H9 (cell line): Measurements from ENCODE around the gene TNFRSF4. TPM values are rescaled to one million over a fixed set of nuclear protein-coding genes. Genes with fewer than 3 reads are reported as not detected.

Experiments
- DNase-seq: peaks from one replicate; pipeline ENCODE4 v3.0.0-alpha.2; 2017
- H2AFZ ChIP-seq: one replicate; pipeline ENCODE4 v1.6.1; 2013; ENCODE audit warnings: mild to moderate bottlenecking, low read length, control low read depth, moderate library complexity
- H2AK5ac ChIP-seq: 2 replicates; pipeline ENCODE4 v1.6.1; 2013; ENCODE audit warnings: low read length, control low read depth, mixed read lengths; ENCODE audit not compliant: insufficient read length
- H2BK120ac ChIP-seq: one replicate; pipeline ENCODE4 v1.6.1; 2013; ENCODE audit warnings: low read depth, mild to moderate bottlenecking, low read length, control low read depth, inconsistent platforms; ENCODE audit not compliant: poor library complexity, severe bottlenecking
- H2BK12ac ChIP-seq: 2 replicates; pipeline ENCODE4 v1.6.1; 2013; ENCODE audit warnings: low read length, control low read depth, mixed read lengths, low read depth; ENCODE audit not compliant: insufficient read length
- H2BK15ac ChIP-seq: 2 replicates; pipeline ENCODE4 v1.6.1; 2013; ENCODE audit warnings: low read depth, low read length, control low read depth
- H2BK20ac ChIP-seq: one replicate; pipeline ENCODE4 v1.6.1; 2013; ENCODE audit warnings: low read depth, mild to moderate bottlenecking, low read length, control low read depth, inconsistent platforms; ENCODE audit not compliant: poor library complexity, severe bottlenecking
- H2BK5ac ChIP-seq: 2 replicates; pipeline ENCODE4 v1.6.1; 2013; ENCODE audit warnings: low read length, control low read depth, mixed read lengths; ENCODE audit not compliant: insufficient read length
- H3K14ac ChIP-seq: 2 replicates; pipeline ENCODE4 v1.6.1; 2013; ENCODE audit warnings: low read length, control low read depth; ENCODE audit not compliant: insufficient read depth
- H3K18ac ChIP-seq: 2 replicates; pipeline ENCODE4 v1.6.1; 2013; ENCODE audit warnings: low read depth, mild to moderate bottlenecking, mixed read lengths, low read length, control low read depth; ENCODE audit not compliant: insufficient read length
- H3K23ac ChIP-seq: 2 replicates; pipeline ENCODE4 v1.6.1; 2013; ENCODE audit warnings: low read length, control low read depth, mixed read lengths, low read depth; ENCODE audit not compliant: insufficient read length
- H3K23me2 ChIP-seq: 2 replicates; pipeline ENCODE4 v1.6.1; 2013; ENCODE audit warnings: low read depth, mild to moderate bottlenecking, mixed read lengths, low read length, control low read depth; ENCODE audit not compliant: insufficient read length, poor library complexity, severe bottlenecking
- H3K27ac ChIP-seq: 2 replicates; pipeline ENCODE4 v1.5.1; 2013; ENCODE audit warnings: low read length, control low read depth, mixed read lengths, low read depth; ENCODE audit not compliant: insufficient read length
- H3K27me3 ChIP-seq: 2 replicates; pipeline ENCODE4 v1.6.1; 2013; ENCODE audit warnings: low read length, control low read depth, inconsistent platforms; ENCODE audit not compliant: insufficient read depth
- H3K4ac ChIP-seq: 2 replicates; pipeline ENCODE4 v1.6.1; 2013; ENCODE audit warnings: low read depth, mild to moderate bottlenecking, control low read depth, inconsistent platforms, low read length, moderate library complexity
- H3K4me1 ChIP-seq: 2 replicates; pipeline ENCODE4 v1.6.1; 2013; ENCODE audit warnings: low read length, control low read depth, inconsistent platforms; ENCODE audit not compliant: insufficient read depth
- H3K4me2 ChIP-seq: 2 replicates; pipeline ENCODE4 v1.6.1; 2013; ENCODE audit warnings: low read length, control low read depth, mixed read lengths; ENCODE audit not compliant: insufficient read length, insufficient read depth
- H3K56ac ChIP-seq: 2 replicates; pipeline ENCODE4 v1.6.1; 2013; ENCODE audit warnings: low read depth, mild to moderate bottlenecking, mixed read lengths, low read length, control low read depth; ENCODE audit not compliant: insufficient read length
- H3K79me1 ChIP-seq: 2 replicates; pipeline ENCODE4 v1.6.1; 2013; ENCODE audit warnings: low read depth, mild to moderate bottlenecking, moderate library complexity, low read length, control low read depth, inconsistent platforms; ENCODE audit not compliant: insufficient read depth, poor library complexity, severe bottlenecking
- H3K79me2 ChIP-seq: 2 replicates; pipeline ENCODE4 v1.6.1; 2013; ENCODE audit warnings: low read length, control low read depth, inconsistent platforms; ENCODE audit not compliant: insufficient read depth
- H3K9ac ChIP-seq: 2 replicates; pipeline ENCODE4 v1.6.1; 2013; ENCODE audit warnings: low read length, control low read depth, mixed read lengths; ENCODE audit not compliant: insufficient read length; ENCODE audit errors: extremely low read depth
- H3K9me3 ChIP-seq: one replicate; pipeline ENCODE4 v1.6.1; 2013; ENCODE audit warnings: low read depth, low read length, inconsistent platforms; ENCODE audit not compliant: control insufficient read depth
- H3T11ph ChIP-seq: one replicate; pipeline ENCODE4 v1.6.1; 2013; ENCODE audit warnings: mild to moderate bottlenecking, low read length, control low read depth, inconsistent platforms
- H4K20me1 ChIP-seq: one replicate; pipeline ENCODE4 v1.6.1; 2013; ENCODE audit not compliant: control insufficient read depth, insufficient read length, insufficient read depth
- H4K5ac ChIP-seq: 2 replicates; pipeline ENCODE4 v1.6.1; 2013; ENCODE audit warnings: low read depth, mild to moderate bottlenecking, mixed read lengths, low read length, control low read depth; ENCODE audit not compliant: insufficient read length
- H4K8ac ChIP-seq: replicated peaks from 2 replicates; pipeline ENCODE4 v1.6.1; 2013; ENCODE audit warnings: low read length, control low read depth, mixed read lengths, low read depth; ENCODE audit not compliant: insufficient read length
- H4K91ac ChIP-seq: 2 replicates; pipeline ENCODE4 v1.6.1; 2013; ENCODE audit warnings: low read depth, mild to moderate bottlenecking, moderate library complexity, mixed read lengths, low read length, control low read depth; ENCODE audit not compliant: insufficient read length
- H3K27ac Mint-ChIP-seq, 3 experiments: 2 replicates in 2 of 3; 3 replicates in 1 of 3; pipeline ENCODE4 v1.8.0; 2020 to 2021; ENCODE audit warnings: mixed read lengths in 3 of 3, mild to moderate bottlenecking in 1 of 3, moderate library complexity in 1 of 3
- H3K27me3 Mint-ChIP-seq: 2 replicates; pipeline ENCODE4 v1.8.0; 2021; ENCODE audit warnings: low read depth, mild to moderate bottlenecking, moderate library complexity, mixed read lengths
- H3K36me3 Mint-ChIP-seq, 3 experiments: 2 replicates in 2 of 3; 3 replicates in 1 of 3; pipeline ENCODE4 v1.8.0; 2020 to 2021; ENCODE audit warnings: low read depth in 3 of 3, mixed read lengths in 3 of 3; ENCODE audit not compliant: insufficient read depth in 1 of 3
- H3K4me1 Mint-ChIP-seq, 2 experiments: 2 replicates each; pipeline ENCODE4 v1.8.0; 2020; ENCODE audit warnings: mixed read lengths in 2 of 2
- H3K4me3 Mint-ChIP-seq, 2 experiments: 2 replicates in 1 of 2; 3 replicates in 1 of 2; pipeline ENCODE4 v1.8.0; 2020 to 2021; ENCODE audit warnings: mild to moderate bottlenecking in 2 of 2, mixed read lengths in 2 of 2, moderate library complexity in 1 of 2
- H3K9me3 Mint-ChIP-seq, 2 experiments: 2 replicates in 1 of 2; 3 replicates in 1 of 2; pipeline ENCODE4 v1.8.0; 2020; ENCODE audit warnings: mild to moderate bottlenecking in 2 of 2, mixed read lengths in 2 of 2, moderate library complexity in 1 of 2
- CTCF ChIP-seq: fragments of 200-600 bp; sonication (generic); conservative IDR thresholded peaks from 3 replicates; pipeline ENCODE4 v1.8.0; 2021; ENCODE audit warnings: antibody characterized with exemption, mild to moderate bottlenecking
- WGBS: extraction: QIAGEN DNeasy Blood & Tissue Kit; methylation state at CpG from one replicate; pipeline ENCODE4 v1.1.7; 2013; ENCODE audit warnings: missing lambda C conversion rate, low lambda C conversion rate, mixed read lengths; ENCODE audit not compliant: insufficient read length; ENCODE audit errors: extremely low coverage; 5-methylcytosine and 5-hydroxymethylcytosine counted together
- total RNA-seq: library from RNA; stranded (reverse); gene quantifications from 2 replicates; pipeline ENCODE4 v1.2.1, GENCODE V29; 2021

Gene TNFRSF4
- total RNA-seq, 1 experiment from 2014 or later: 0.24 TPM

GRCh38 chr1:1178794-1179331 is 35.1 kb downstream of the TNFRSF4 start:
- peaks cover 11% of the 10 kb centered on the region for H3K27me3 Mint-ChIP-seq
- Histone ChIP-seq H3K23me2 (no peaks in the 10 kb centered on the region), H3K27me3 (no peaks in the 10 kb centered on the region), H3K56ac (no peak overlapping the region), H3K23ac (no peak overlapping the region), H2BK15ac (no peak overlapping the region), H4K91ac (no peak overlapping the region), H3K9ac (no peak overlapping the region), H3K14ac (no peak overlapping the region), H2BK12ac (no peak overlapping the region), H3K4me1 (peaks cover 3% of the 10 kb centered on the region; the same call in 1 of the 2 replicates), H4K5ac (no peak overlapping the region), H3K4ac (no peak overlapping the region), H3K9me3 (no peaks in the 10 kb centered on the region), H4K8ac (no peak overlapping the region), H3K79me1 (no peaks in the 10 kb centered on the region), H4K20me1 (no peaks in the 10 kb centered on the region), H2AFZ (no peak overlapping the region), H3K4me2 (no peak overlapping the region), H3K18ac (no peak overlapping the region), H2BK20ac (no peak overlapping the region), H2BK5ac (no peak overlapping the region), H2BK120ac (no peak overlapping the region), H2AK5ac (no peak overlapping the region), H3K27ac (no peak overlapping the region), H3T11ph (no peak overlapping the region), H3K79me2 (no peaks in the 10 kb centered on the region)
- no CpG with 5 or more reads among the region's 32 CpGs for WGBS
- no peak for TF ChIP-seq CTCF
- no peak overlapping the region for H3K4me3 Mint-ChIP-seq
- H3K27ac Mint-ChIP-seq: no peak overlapping the region
- H3K9me3 Mint-ChIP-seq: peaks cover 0 to 4% of the 10 kb centered on the region in 2 experiments; a peak in 2 of 5 replicates
- H3K4me1 Mint-ChIP-seq: peaks cover 18 to 27% of the 10 kb centered on the region in 2 experiments
- peaks cover 1 to 10% (median 4%) of the 10 kb centered on the region in 3 experiments; a peak in 4 of 7 replicates for H3K36me3 Mint-ChIP-seq
- DNase-seq: peak; percentile 26
